AG04449 (cell line): ENCODE results near the gene SINHCAF.
A peak's percentile ranks its signal among the peaks of the same experiment; 100 is the strongest.
"Not testable (repeated sequence)": the region's sequence is repeated elsewhere in the genome, so short reads cannot be mapped to it uniquely, and the experiment has no call there.

Experiments used
- CTCF ChIA-PET: fragments of 350-600 bp; formaldehyde crosslinking; extraction: SDS; loops from one replicate; lab custom pipeline; 2021; ENCODE audit warnings: antibody characterized with exemption; lab: Yijun Ruan, JAX
- POLR2A ChIA-PET: fragments of 400-600, 350-600 bp; formaldehyde crosslinking; extraction: SDS; loops from one replicate; lab custom pipeline; 2020; ENCODE audit warnings: antibody characterized with exemption, inconsistent platforms; lab: Yijun Ruan, JAX
- DNase-seq: peaks from one replicate; pipeline ENCODE4 v3.0.0-alpha.2; 2010; ENCODE audit warnings: low read depth, low spot score
- H3K4me3 ChIP-seq: 2 replicates; pipeline ENCODE4 v1.5.1; 2011; ENCODE audit warnings: low read depth, mild to moderate bottlenecking, control low read depth, low read length
- TF ChIP-seq, protein P1 (sequence below): IDR thresholded peaks from one replicate; pipeline ENCODE4 v1.5.1; 2011; ENCODE audit warnings: mild to moderate bottlenecking, moderate library complexity, low read length, control low read depth, inconsistent platforms; ENCODE audit not compliant: insufficient read depth; ENCODE audit errors: missing control alignments

The SINHCAF gene, protein sequence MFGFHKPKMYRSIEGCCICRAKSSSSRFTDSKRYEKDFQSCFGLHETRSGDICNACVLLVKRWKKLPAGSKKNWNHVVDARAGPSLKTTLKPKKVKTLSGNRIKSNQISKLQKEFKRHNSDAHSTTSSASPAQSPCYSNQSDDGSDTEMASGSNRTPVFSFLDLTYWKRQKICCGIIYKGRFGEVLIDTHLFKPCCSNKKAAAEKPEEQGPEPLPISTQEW

GRCh38 chr12:31325877-31326631 lies at the start of gene SINHCAF:
SINHCAF (minus strand) TSS chr12:31326150; CDS start chr12:31298204, 27,946 bp downstream.
- ChIA-PET POLR2A (no interaction called here), CTCF (interaction anchor here (0.9 to 1.2 kb wide), 2 partner anchors 54 to 75 kb away, joined by 3 to 4 read pairs; no protein-coding TSS in a partner anchor)
- TF ChIP-seq, protein P1, sequence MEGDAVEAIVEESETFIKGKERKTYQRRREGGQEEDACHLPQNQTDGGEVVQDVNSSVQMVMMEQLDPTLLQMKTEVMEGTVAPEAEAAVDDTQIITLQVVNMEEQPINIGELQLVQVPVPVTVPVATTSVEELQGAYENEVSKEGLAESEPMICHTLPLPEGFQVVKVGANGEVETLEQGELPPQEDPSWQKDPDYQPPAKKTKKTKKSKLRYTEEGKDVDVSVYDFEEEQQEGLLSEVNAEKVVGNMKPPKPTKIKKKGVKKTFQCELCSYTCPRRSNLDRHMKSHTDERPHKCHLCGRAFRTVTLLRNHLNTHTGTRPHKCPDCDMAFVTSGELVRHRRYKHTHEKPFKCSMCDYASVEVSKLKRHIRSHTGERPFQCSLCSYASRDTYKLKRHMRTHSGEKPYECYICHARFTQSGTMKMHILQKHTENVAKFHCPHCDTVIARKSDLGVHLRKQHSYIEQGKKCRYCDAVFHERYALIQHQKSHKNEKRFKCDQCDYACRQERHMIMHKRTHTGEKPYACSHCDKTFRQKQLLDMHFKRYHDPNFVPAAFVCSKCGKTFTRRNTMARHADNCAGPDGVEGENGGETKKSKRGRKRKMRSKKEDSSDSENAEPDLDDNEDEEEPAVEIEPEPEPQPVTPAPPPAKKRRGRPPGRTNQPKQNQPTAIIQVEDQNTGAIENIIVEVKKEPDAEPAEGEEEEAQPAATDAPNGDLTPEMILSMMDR: no peak
- peak within 1 kb of the TSS; percentile 88 for H3K4me3 ChIP-seq
- peak; percentile 89 for DNase-seq

GRCh38 chr12:31375422-31375821 lies 49.5 kb upstream of the SINHCAF start:
- CTCF ChIA-PET: not testable (repeated sequence)

GRCh38 chr12:31371256-31371620 lies 45.3 kb upstream of the SINHCAF start:
- ChIA-PET POLR2A (interaction anchor here (0.6 kb wide), 1 partner anchor 261 kb away, joined by 3 read pairs; no protein-coding TSS in a partner anchor), CTCF (interaction anchor here (1.2 to 1.5 kb wide), 2 partner anchors 13 to 20 kb away, joined by 3 to 5 read pairs; no protein-coding TSS in a partner anchor)
- H3K4me3 ChIP-seq: no peak overlapping the region
- DNase-seq: no peak
- TF ChIP-seq, protein P1: no peak

More at GRCh38 chr12:31375422-31375821, 49.5 kb upstream of the SINHCAF start:
- POLR2A ChIA-PET, DNase-seq, H3K4me3 ChIP-seq: not testable (repeated sequence)

DNA sequence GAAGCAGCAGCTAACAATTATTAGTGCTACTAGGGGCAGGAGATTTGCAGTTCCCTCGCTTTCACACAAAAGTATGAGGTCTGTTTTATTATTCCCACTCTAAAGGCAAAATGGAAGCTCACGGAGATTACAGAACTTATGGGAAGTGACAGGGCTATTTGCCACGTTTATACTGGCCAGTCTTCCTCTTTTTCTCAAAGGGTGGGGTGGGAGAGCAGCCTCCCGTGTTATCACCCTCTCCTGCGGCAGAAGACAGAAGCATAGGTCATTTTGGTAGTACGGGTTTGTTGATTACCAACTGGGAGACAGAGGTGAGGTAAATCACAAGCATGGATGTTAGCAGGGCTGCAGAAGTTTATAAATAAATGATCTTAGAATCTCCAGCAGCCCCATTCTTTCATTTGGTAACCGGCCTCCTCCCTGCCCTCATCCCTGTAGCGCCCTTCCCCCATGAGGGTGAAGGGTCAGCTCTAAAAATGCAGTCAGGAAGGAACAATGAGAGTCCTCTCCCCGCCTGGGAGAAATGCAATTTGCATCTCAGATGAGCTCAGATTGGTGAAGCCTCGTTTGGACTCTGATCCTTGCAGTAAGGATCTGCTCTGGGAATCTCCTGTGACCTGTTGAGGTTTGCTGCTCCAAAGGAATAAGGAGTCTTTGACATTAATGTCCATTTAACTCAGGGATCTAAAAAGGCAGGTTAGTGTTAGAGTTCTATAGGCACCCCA lies 44.7 kb upstream of the SINHCAF start:
- POLR2A ChIA-PET: interaction anchor here (0.6 kb wide), 1 partner anchor 262 kb away, joined by 3 read pairs; no protein-coding TSS in a partner anchor
- no peak for DNase-seq
- H3K4me3 ChIP-seq: no peak overlapping the region
- TF ChIP-seq, protein P1: no peak
- CTCF ChIA-PET: interaction anchor here (1.2 to 1.5 kb wide), 2 partner anchors 14 to 20 kb away, joined by 3 to 5 read pairs; no protein-coding TSS in a partner anchor

- H3K4me3 ChIP-seq: peak overlapping the region; percentile 16
- TF ChIP-seq, protein P1: no peak
- peak; percentile 5 for DNase-seq
- CTCF ChIA-PET: interaction anchor here (1.2 to 1.5 kb wide), 2 partner anchors 15 to 21 kb away, joined by 3 to 5 read pairs; no protein-coding TSS in a partner anchor
- POLR2A ChIA-PET: no interaction called here
Observed at GRCh38 chr12:31369712-31370521, 44.0 kb upstream of the SINHCAF start.
